CD8-positive, alpha-beta memory T cell (primary cell): Measurements from ENCODE around the gene ASAP2. TPM values are rescaled to one million over a fixed set of nuclear protein-coding genes. Genes with fewer than 3 reads are reported as not detected.

ENCODE experiments used
- CTCF ChIA-PET: fragments of 350-600 bp; sonication (Branson Sonifier 250); formaldehyde crosslinking; loops from one replicate; lab custom pipeline; 2021; ENCODE audit warnings: antibody characterized with exemption; lab: Charles Lee
- POLR2A ChIA-PET: fragments of 350-600 bp; sonication (Branson Sonifier 250); formaldehyde crosslinking; loops from one replicate; lab custom pipeline; 2021; ENCODE audit warnings: antibody characterized with exemption; lab: Charles Lee
- DNase-seq, 5 donors: peaks; one replicate each; pipeline versions ENCODE4 v3.0.0 to v3.0.0-alpha.2; 2020 to 2022; ENCODE audit warnings: mixed read lengths in 1 of 5
- H3K27ac ChIP-seq: one replicate; pipeline ENCODE4 v1.7.0; 2013; ENCODE audit warnings: low read depth, mild to moderate bottlenecking, low read length, moderate library complexity
- H3K27me3 ChIP-seq: 2 replicates; pipeline ENCODE4 v1.7.0; 2013; ENCODE audit warnings: low read length, mild to moderate bottlenecking; ENCODE audit not compliant: insufficient read depth, poor library complexity, severe bottlenecking
- H3K36me3 ChIP-seq: 2 replicates; pipeline ENCODE4 v1.7.0; 2013; ENCODE audit warnings: mild to moderate bottlenecking, low read length, moderate library complexity; ENCODE audit not compliant: insufficient read depth
- H3K4me1 ChIP-seq: 2 replicates; pipeline ENCODE4 v1.7.0; 2013; ENCODE audit warnings: mild to moderate bottlenecking, low read length, moderate library complexity; ENCODE audit not compliant: insufficient read depth
- H3K4me3 ChIP-seq: 2 replicates; pipeline ENCODE4 v1.7.0; 2013; ENCODE audit warnings: mild to moderate bottlenecking, low read length
- H3K9me3 ChIP-seq: 2 replicates; pipeline ENCODE4 v1.7.0; 2013; ENCODE audit warnings: mild to moderate bottlenecking, low read length
- H3K27ac Mint-ChIP-seq, 8 donors: one replicate each; pipeline ENCODE4 v1.8.0; 2020 to 2021; ENCODE audit warnings: mixed read lengths in 8 of 8, mild to moderate bottlenecking in 6 of 8, inconsistent platforms in 3 of 8, moderate library complexity in 3 of 8
- H3K27me3 Mint-ChIP-seq, 2 donors: one replicate each; pipeline ENCODE4 v1.8.0; 2020 to 2021; ENCODE audit warnings: mixed read lengths in 2 of 2, mild to moderate bottlenecking in 1 of 2, moderate library complexity in 1 of 2
- H3K36me3 Mint-ChIP-seq, 3 donors: one replicate each; pipeline ENCODE4 v1.8.0; 2020 to 2021; ENCODE audit warnings: mixed read lengths in 3 of 3, inconsistent platforms in 1 of 3, mild to moderate bottlenecking in 1 of 3
- H3K4me1 Mint-ChIP-seq, 3 donors: one replicate each; pipeline ENCODE4 v1.8.0; 2020 to 2021; ENCODE audit warnings: mixed read lengths in 3 of 3, inconsistent platforms in 1 of 3, mild to moderate bottlenecking in 1 of 3
- H3K4me3 Mint-ChIP-seq, 7 donors: one replicate each; pipeline ENCODE4 v1.8.0; 2020 to 2021; ENCODE audit warnings: mixed read lengths in 7 of 7, mild to moderate bottlenecking in 6 of 7, moderate library complexity in 4 of 7, inconsistent platforms in 2 of 7
- H3K9me3 Mint-ChIP-seq, 5 donors: one replicate each; pipeline ENCODE4 v1.8.0; 2020 to 2022; ENCODE audit warnings: mixed read lengths in 5 of 5, mild to moderate bottlenecking in 3 of 5, moderate library complexity in 2 of 5, inconsistent platforms in 1 of 5
- polyA plus RNA-seq: library from polyadenylated mRNA; unstranded; fragments of 300-500 nt; fragmentation: Illumina TruSeq; gene quantifications from one replicate; pipeline ENCODE4 v1.2.3, GENCODE V29; 2021
- total RNA-seq, 2 experiments: library from RNA; stranded (reverse); gene quantifications; one replicate each; pipeline ENCODE4 v1.2.3, GENCODE V29; 2021

Gene ASAP2
- total and polyA plus RNA-seq, 3 experiments from 2014 or later = 0.15 to 0.38 TPM; not detected in 1

DNA sequence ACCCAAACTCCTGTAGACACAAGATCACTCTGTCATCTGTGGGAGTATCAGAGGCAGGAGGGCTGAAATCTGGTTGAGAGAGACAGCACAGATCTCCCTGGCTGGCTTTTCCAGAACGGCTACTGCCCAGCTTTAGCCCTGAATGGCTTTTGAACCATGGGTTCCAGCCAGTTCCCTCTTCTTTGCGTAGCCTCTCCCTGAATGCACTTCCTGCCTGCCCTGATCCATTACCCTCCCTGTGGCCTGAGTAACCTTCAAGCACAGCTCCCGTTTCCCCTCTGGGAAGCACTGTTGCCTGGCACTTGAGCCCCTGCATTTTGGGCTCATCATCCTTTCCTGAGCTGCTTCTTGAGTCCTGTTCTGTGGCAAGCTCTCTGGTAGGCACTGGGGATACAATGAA lies 68.8 kb downstream of the ASAP2 start:
- Mint-ChIP-seq H3K27me3 (peaks cover 19 to 47% of the 10 kb centered on the region in 2 donors), H3K27ac (no peak overlapping the region), H3K4me1 (no peaks in the 10 kb centered on the region), H3K4me3 (no peak overlapping the region), H3K9me3 (peaks cover 0 to 9% (median 0%) of the 10 kb centered on the region in 5 donors), H3K36me3 (no peaks in the 10 kb centered on the region)
- no peaks in the 10 kb centered on the region for H3K27me3 ChIP-seq
- no peak overlapping the region for H3K4me3 ChIP-seq
- H3K27ac ChIP-seq = no peak overlapping the region
- ChIA-PET POLR2A (no interaction called here), CTCF (no interaction called here)
- H3K4me1 ChIP-seq = no peaks in the 10 kb centered on the region
- no peak for DNase-seq
- H3K36me3 ChIP-seq = no peaks in the 10 kb centered on the region
- no peaks in the 10 kb centered on the region for H3K9me3 ChIP-seq

DNA sequence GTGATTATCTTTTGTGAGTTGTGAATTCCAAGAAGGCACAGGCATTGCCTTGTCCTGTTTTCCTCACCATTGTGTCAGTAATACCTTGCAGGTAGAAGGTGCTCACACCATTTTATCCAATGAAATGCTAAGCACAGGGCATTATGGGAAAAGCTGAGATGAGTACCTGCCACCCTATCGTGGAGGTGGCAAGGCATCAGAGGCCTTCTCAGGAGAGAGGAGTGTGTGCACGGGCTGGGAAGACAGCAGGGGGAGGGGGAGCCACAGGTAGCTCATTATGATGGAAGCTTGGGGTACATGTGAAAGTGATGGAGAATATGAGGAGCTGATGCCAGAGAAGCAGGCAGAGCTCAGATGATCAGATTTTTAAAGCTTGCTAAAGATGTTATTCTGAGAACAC lies 69.5 kb downstream of the ASAP2 start:
- Histone ChIP-seq H3K36me3 (no peaks in the 10 kb centered on the region), H3K27me3 (no peaks in the 10 kb centered on the region), H3K4me3 (no peak overlapping the region), H3K9me3 (no peaks in the 10 kb centered on the region), H3K4me1 (no peaks in the 10 kb centered on the region), H3K27ac (no peak overlapping the region)
- no peak overlapping the region for H3K27ac Mint-ChIP-seq
- H3K27me3 Mint-ChIP-seq = peaks cover 18 to 49% of the 10 kb centered on the region in 2 donors
- ChIA-PET CTCF (no interaction called here), POLR2A (no interaction called here)
- no peak overlapping the region for H3K4me3 Mint-ChIP-seq
- no peak for DNase-seq
- no peaks in the 10 kb centered on the region for H3K4me1 Mint-ChIP-seq
- no peaks in the 10 kb centered on the region for H3K36me3 Mint-ChIP-seq
- peaks cover 0 to 9% (median 0%) of the 10 kb centered on the region in 5 donors for H3K9me3 Mint-ChIP-seq

DNA sequence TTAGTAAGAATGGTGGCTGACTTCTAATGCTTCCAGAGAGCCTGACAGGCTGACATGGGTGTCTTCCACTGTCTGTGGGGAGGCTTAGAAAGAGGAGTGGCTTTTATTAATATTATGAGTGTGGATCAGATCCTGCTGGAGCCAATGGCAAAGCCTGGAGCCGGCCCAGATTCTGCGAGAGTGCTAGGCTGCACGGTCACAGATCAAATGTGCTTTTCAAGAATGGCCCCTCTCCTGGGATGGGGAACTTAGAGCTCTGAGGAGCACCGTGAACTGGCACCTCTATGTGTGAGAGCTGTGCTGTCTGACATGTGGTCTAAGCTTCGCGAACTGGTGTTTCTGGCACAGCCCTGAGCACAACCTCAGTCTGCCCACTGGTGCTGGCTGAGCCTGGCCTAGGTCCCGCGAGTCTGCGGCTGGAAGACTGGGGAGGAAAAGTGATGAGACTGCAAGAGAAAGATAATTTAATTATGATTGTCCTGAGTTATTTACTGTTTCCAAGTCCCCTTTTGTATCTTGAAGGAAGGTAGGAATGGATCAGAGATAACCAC lies 70.4 kb downstream of the ASAP2 start:
- ChIA-PET POLR2A (no interaction called here), CTCF (no interaction called here)
- no peaks in the 10 kb centered on the region for H3K27me3 ChIP-seq
- H3K4me1 Mint-ChIP-seq = no peaks in the 10 kb centered on the region
- H3K36me3 ChIP-seq = no peaks in the 10 kb centered on the region
- H3K9me3 ChIP-seq = no peaks in the 10 kb centered on the region
- peaks cover 0 to 9% (median 0%) of the 10 kb centered on the region in 5 donors for H3K9me3 Mint-ChIP-seq
- H3K4me3 Mint-ChIP-seq = no peak overlapping the region
- H3K4me1 ChIP-seq = no peaks in the 10 kb centered on the region
- H3K36me3 Mint-ChIP-seq = no peaks in the 10 kb centered on the region
- H3K27ac ChIP-seq = no peak overlapping the region
- H3K27me3 Mint-ChIP-seq = peaks cover 19 to 49% of the 10 kb centered on the region in 2 donors
- no peak for DNase-seq
- no peak overlapping the region for H3K27ac Mint-ChIP-seq
- H3K4me3 ChIP-seq = no peak overlapping the region

DNA sequence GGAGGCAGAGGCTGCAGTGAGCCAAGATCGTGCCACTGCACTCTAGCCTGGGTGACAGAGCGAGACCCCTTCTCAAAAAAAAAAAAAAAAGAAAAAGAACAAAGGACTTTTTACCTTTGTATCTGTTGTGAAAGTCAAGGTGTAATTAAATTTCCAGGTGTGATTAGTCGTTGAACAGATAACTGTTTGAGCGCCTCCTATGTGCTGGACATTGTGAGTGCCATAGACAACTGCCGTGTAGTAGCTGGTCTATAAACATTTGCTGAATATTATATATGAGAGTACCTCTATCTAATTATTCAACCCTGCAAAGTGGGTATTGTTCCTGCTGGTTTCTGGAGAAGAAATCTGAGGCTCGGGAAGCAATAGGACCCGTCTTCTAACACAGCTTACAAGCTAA lies 71.8 kb downstream of the ASAP2 start:
- Mint-ChIP-seq H3K4me1 (no peaks in the 10 kb centered on the region), H3K27me3 (peaks cover 18 to 53% of the 10 kb centered on the region in 2 donors), H3K4me3 (no peak overlapping the region), H3K27ac (no peak overlapping the region), H3K36me3 (no peaks in the 10 kb centered on the region), H3K9me3 (no peaks in the 10 kb centered on the region)
- no peak for DNase-seq
- H3K4me3 ChIP-seq = no peak overlapping the region
- no peaks in the 10 kb centered on the region for H3K36me3 ChIP-seq
- no peaks in the 10 kb centered on the region for H3K27me3 ChIP-seq
- ChIA-PET CTCF (no interaction called here), POLR2A (no interaction called here)
- H3K27ac ChIP-seq = no peak overlapping the region
- no peaks in the 10 kb centered on the region for H3K9me3 ChIP-seq
- no peaks in the 10 kb centered on the region for H3K4me1 ChIP-seq

DNA sequence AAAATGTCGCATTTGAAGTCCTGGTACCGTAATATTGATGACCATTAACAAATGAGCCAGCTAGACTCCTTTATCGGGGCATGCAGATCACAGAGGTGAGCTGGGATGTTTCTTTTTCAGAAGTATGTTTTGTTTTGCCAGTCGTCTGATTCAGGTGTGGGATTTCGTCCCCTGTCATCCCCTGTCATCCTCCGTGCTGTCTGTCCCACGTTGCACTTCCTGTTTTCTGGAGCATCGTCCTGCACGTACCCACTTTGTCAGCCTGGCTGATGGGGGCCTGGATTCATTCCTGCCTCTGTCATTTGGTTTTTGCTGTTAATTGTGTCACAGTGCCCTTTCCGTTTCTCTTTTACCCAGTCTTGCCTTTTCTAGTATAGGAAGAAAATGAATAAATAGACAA lies 72.8 kb downstream of the ASAP2 start:
- Histone ChIP-seq H3K36me3 (no peaks in the 10 kb centered on the region), H3K27ac (no peak overlapping the region), H3K9me3 (no peaks in the 10 kb centered on the region), H3K4me1 (no peaks in the 10 kb centered on the region), H3K27me3 (no peaks in the 10 kb centered on the region), H3K4me3 (no peak overlapping the region)
- no peaks in the 10 kb centered on the region for H3K9me3 Mint-ChIP-seq
- CTCF ChIA-PET = no interaction called here
- no peaks in the 10 kb centered on the region for H3K4me1 Mint-ChIP-seq
- H3K4me3 Mint-ChIP-seq = no peak overlapping the region
- peaks cover 15 to 57% of the 10 kb centered on the region in 2 donors for H3K27me3 Mint-ChIP-seq
- no peak overlapping the region for H3K27ac Mint-ChIP-seq
- no peak for DNase-seq
- H3K36me3 Mint-ChIP-seq = no peaks in the 10 kb centered on the region
- POLR2A ChIA-PET = no interaction called here

DNA sequence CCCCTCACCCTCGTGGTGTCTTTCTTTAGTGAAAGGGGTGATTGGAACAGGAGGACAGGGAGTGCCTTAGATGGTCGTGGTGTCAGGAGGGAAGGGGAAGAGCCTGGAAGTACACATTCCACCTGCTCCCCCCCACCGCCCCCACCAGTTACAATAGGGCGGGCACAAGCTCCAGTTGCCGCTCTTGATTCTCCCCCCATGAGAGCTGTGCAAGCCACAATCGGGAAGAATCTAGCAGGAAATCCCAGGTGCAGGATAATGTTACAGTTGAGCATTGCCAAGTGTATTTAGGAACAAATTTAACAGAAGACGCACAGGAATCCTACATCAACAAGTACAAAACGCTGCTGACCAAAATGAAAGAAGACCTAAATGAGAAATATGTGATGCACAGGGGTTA lies 73.6 kb downstream of the ASAP2 start:
- Mint-ChIP-seq H3K4me1 (no peaks in the 10 kb centered on the region), H3K9me3 (no peaks in the 10 kb centered on the region), H3K27me3 (peaks cover 15 to 57% of the 10 kb centered on the region in 2 donors), H3K36me3 (no peaks in the 10 kb centered on the region), H3K27ac (peak overlapping the region in 1 of 8 donors; percentile 29), H3K4me3 (no peak overlapping the region)
- no peaks in the 10 kb centered on the region for H3K36me3 ChIP-seq
- no peaks in the 10 kb centered on the region for H3K27me3 ChIP-seq
- no peak overlapping the region for H3K27ac ChIP-seq
- no peaks in the 10 kb centered on the region for H3K9me3 ChIP-seq
- DNase-seq = no peak
- H3K4me3 ChIP-seq = no peak overlapping the region
- H3K4me1 ChIP-seq = no peaks in the 10 kb centered on the region
- ChIA-PET POLR2A (no interaction called here), CTCF (no interaction called here)

DNA sequence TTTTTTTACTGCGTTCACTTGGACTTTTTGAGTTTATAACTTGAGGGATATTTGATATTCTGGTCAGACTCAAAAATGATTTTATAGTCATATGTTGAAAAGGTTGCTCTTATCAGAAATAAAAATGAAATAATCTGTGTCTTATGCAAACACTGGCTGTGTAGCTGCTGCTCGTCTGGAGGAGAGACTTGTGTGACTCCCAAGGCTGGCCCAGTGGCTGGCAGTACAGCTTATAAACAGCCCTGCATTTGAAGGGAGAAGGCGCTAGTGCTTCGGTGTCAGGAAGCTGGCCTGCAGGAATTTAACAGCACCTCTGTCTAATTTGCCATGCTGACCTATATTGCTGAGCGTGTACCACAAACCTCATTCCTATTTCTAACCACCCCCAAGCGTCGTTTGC lies 74.5 kb downstream of the ASAP2 start:
- Histone ChIP-seq H3K27me3 (no peaks in the 10 kb centered on the region), H3K4me3 (no peak overlapping the region), H3K9me3 (no peaks in the 10 kb centered on the region), H3K4me1 (no peaks in the 10 kb centered on the region), H3K27ac (no peak overlapping the region), H3K36me3 (no peaks in the 10 kb centered on the region)
- Mint-ChIP-seq H3K27me3 (peaks cover 15 to 48% of the 10 kb centered on the region in 2 donors), H3K9me3 (no peaks in the 10 kb centered on the region), H3K36me3 (no peaks in the 10 kb centered on the region), H3K27ac (peak overlapping the region in 1 of 8 donors; percentile 11), H3K4me1 (no peaks in the 10 kb centered on the region), H3K4me3 (no peak overlapping the region)
- DNase-seq = no peak
- POLR2A ChIA-PET = no interaction called here
- CTCF ChIA-PET = no interaction called here

DNA sequence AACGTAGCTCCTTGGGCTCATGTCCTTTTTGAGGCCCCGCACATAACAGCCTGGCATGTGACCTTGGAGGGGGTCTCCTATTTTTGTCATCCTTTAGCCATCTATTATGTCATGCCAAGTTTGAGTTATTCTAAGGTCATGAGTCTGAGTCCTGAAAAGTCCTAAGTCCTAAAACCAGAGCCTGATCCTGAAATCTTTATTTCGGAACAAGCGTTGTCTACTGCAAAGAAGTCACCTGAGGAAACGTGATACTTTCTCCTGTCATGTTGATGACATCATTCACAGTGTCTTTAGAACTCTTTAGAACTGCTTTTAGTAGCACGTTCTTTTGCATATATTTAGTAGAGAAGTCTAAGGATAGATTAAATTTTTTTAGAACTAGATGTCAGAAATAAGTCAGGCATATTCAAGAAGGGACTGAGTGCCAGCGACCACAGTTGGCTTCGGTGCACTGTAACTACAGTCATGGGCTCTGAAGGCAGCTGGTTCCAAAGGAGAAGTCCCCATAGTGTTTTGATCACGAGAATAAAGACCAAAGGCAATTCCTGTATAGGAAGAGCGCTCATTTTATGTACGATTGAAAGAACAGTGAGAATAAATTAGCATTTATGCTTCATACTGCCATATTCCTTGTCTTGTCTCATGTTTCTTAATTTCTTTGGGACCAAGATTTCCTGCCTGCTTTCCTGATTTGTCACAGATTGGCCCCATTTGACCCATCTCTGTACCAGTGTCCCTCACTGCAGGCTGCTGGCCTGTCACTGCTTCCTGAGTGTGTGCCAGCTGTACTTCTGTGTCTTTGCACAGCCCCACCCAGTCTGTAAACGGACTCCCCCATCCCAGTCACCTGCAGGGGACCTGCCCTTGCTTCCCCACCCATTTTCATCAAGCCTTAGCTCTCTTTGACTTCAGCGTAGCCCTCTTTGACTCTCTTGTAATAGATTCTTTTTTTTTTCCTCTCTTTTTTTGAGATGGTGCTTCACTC lies 75.8 kb downstream of the ASAP2 start:
- DNase-seq = no peak
- H3K36me3 ChIP-seq = no peaks in the 10 kb centered on the region
- no peaks in the 10 kb centered on the region for H3K36me3 Mint-ChIP-seq
- H3K9me3 Mint-ChIP-seq = no peaks in the 10 kb centered on the region
- H3K4me1 Mint-ChIP-seq = no peaks in the 10 kb centered on the region
- peak overlapping the region in 1 of 8 donors; percentile 55 for H3K27ac Mint-ChIP-seq
- no peak overlapping the region for H3K4me3 ChIP-seq
- POLR2A ChIA-PET = no interaction called here
- H3K4me1 ChIP-seq = no peaks in the 10 kb centered on the region
- H3K27ac ChIP-seq = no peak overlapping the region
- CTCF ChIA-PET = no interaction called here
- H3K27me3 Mint-ChIP-seq = peaks cover 17 to 52% of the 10 kb centered on the region in 2 donors
- H3K27me3 ChIP-seq = no peaks in the 10 kb centered on the region
- H3K9me3 ChIP-seq = no peaks in the 10 kb centered on the region
- no peak overlapping the region for H3K4me3 Mint-ChIP-seq
